Measurements from ENCODE around the gene GPHN.

GPHN gene

GRCh38 chr14:66507722-66508546 is at the start of gene GPHN:
GPHN (plus strand) TSS chr14:66508147.
- H3K4me1 ChIP-seq (ENCODE audit: control insufficient read depth in 1 of 2, insufficient read depth in 1 of 2, low read depth in 1 of 2, low read length in 1 of 2) = peaks cover 24 to 28% of the 10 kb centered on the region in 2 experiments
- H3K36me3 ChIP-seq = no peaks in the 10 kb centered on the region
- peak within 1 kb of the TSS; percentile 68 to 77 for H3K4me3 ChIP-seq (ENCODE audit: low read depth in 1 of 2, low read length in 1 of 2)
- H3K27me3 ChIP-seq = peaks cover 48% of the 10 kb centered on the region
- no peak for TF ChIP-seq CTCF (IDR thresholded peaks at IDR 0.05)
- H3K27ac ChIP-seq = no peak within 1 kb of the TSS
- no peaks in the 10 kb centered on the region for H3K9me3 ChIP-seq

GRCh38 chr14:66459603-66460002 is 48.3 kb upstream of the GPHN start:
- TF ChIP-seq CTCF (IDR thresholded peaks at IDR 0.05) = no peak
- H3K27me3 ChIP-seq = no peaks in the 10 kb centered on the region
- no peaks in the 10 kb centered on the region for H3K4me1 ChIP-seq (ENCODE audit: control insufficient read depth in 1 of 2, insufficient read depth in 1 of 2, low read depth in 1 of 2, low read length in 1 of 2)
- H3K36me3 ChIP-seq = no peaks in the 10 kb centered on the region
- H3K27ac ChIP-seq = no peak overlapping the region
- no peaks in the 10 kb centered on the region for H3K9me3 ChIP-seq
- no peak overlapping the region for H3K4me3 ChIP-seq (ENCODE audit: low read depth in 1 of 2, low read length in 1 of 2)

- Histone ChIP-seq H3K27ac (no peak overlapping the region), H3K4me1 (ENCODE audit: control insufficient read depth in 1 of 2, insufficient read depth in 1 of 2, low read depth in 1 of 2, low read length in 1 of 2) (no peaks in the 10 kb centered on the region), H3K4me3 (ENCODE audit: low read depth in 1 of 2, low read length in 1 of 2) (no peak overlapping the region), H3K36me3 (no peaks in the 10 kb centered on the region), H3K9me3 (no peaks in the 10 kb centered on the region), H3K27me3 (no peaks in the 10 kb centered on the region)
- no peak for TF ChIP-seq CTCF (IDR thresholded peaks at IDR 0.05)
Observed at GRCh38 chr14:66464261-66464660, 43.7 kb upstream of the GPHN start.

GRCh38 chr14:66468778-66469367 is 39.1 kb upstream of the GPHN start:
- Histone ChIP-seq H3K4me1 (ENCODE audit: control insufficient read depth in 1 of 2, insufficient read depth in 1 of 2, low read depth in 1 of 2, low read length in 1 of 2) (no peaks in the 10 kb centered on the region), H3K4me3 (ENCODE audit: low read depth in 1 of 2, low read length in 1 of 2) (no peak overlapping the region), H3K27me3 (no peaks in the 10 kb centered on the region), H3K9me3 (no peaks in the 10 kb centered on the region), H3K27ac (no peak overlapping the region), H3K36me3 (no peaks in the 10 kb centered on the region)
- no peak for TF ChIP-seq CTCF (IDR thresholded peaks at IDR 0.05)

GRCh38 chr14:66471584-66471983 is 36.4 kb upstream of the GPHN start:
- no peak overlapping the region for H3K4me3 ChIP-seq (ENCODE audit: low read depth in 1 of 2, low read length in 1 of 2)
- no peak overlapping the region for H3K27ac ChIP-seq
- no peaks in the 10 kb centered on the region for H3K4me1 ChIP-seq (ENCODE audit: control insufficient read depth in 1 of 2, insufficient read depth in 1 of 2, low read depth in 1 of 2, low read length in 1 of 2)
- H3K36me3 ChIP-seq = no peaks in the 10 kb centered on the region
- no peaks in the 10 kb centered on the region for H3K27me3 ChIP-seq
- TF ChIP-seq CTCF (IDR thresholded peaks at IDR 0.05) = no peak
- no peaks in the 10 kb centered on the region for H3K9me3 ChIP-seq
